GM13977 (cell line): ENCODE data around the gene ATP2C1.

ENCODE experiments used
- DNase-seq: peaks from one replicate; pipeline ENCODE4 v3.0.0; 2012; ENCODE audit warnings: low spot score
- in situ Hi-C: fragments of 300-500 bp; cut with MboI; formaldehyde crosslinking; loops from one replicate; pipeline ENCODE4 v1.12.0; 2022; ENCODE audit warnings: low sequenced_read_pairs, low pct_unique_long_range_greater_than_20kb, mixed read lengths, inconsistent platforms; ENCODE audit not compliant: unreplicated experiment
- TF ChIP-seq, protein P1 (sequence below): IDR thresholded peaks from 2 replicates; pipeline ENCODE4 v1.5.1; 2012; ENCODE audit warnings: mild to moderate bottlenecking, control low read depth; ENCODE audit not compliant: insufficient read depth; ENCODE audit errors: extremely low read depth, missing control alignments

ATP2C1 gene

DNA sequence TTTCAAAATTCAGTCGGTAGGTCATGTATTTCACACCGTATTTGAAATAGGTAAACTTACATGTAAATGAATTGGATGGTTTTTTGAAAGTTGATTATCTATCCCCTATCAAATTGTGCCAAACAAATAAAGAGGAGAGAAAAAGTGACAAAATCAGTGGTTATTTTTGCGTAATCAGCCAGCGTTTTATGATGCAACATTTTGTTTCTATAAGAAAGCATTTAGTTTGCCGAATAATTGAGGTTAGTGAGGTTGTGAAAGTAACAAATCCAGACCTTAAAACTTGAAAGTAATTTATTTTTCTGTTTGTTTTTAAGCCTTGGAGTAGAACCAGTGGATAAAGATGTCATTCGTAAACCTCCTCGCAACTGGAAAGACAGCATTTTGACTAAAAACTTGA, 103.4 kb downstream of the ATP2C1 start:
- in situ Hi-C loops, result loop anchor here (25.0 kb wide), 1 partner anchor 235 kb away; no protein-coding TSS in a partner anchor

DNA sequence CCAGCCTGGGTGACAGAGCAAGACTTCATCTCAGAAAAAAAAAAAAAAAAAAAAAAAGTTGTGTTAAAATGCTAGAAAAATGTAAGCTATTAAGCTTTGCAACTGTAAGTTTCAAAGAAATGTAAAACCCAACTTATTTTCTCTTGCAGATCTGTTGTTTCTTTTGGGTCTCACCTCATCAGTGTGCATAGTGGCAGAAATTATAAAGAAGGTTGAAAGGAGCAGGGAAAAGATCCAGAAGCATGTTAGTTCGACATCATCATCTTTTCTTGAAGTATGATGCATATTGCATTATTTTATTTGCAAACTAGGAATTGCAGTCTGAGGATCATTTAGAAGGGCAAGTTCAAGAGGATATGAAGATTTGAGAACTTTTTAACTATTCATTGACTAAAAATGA, 107.2 kb downstream of the ATP2C1 start:
- TF ChIP-seq, protein P1, sequence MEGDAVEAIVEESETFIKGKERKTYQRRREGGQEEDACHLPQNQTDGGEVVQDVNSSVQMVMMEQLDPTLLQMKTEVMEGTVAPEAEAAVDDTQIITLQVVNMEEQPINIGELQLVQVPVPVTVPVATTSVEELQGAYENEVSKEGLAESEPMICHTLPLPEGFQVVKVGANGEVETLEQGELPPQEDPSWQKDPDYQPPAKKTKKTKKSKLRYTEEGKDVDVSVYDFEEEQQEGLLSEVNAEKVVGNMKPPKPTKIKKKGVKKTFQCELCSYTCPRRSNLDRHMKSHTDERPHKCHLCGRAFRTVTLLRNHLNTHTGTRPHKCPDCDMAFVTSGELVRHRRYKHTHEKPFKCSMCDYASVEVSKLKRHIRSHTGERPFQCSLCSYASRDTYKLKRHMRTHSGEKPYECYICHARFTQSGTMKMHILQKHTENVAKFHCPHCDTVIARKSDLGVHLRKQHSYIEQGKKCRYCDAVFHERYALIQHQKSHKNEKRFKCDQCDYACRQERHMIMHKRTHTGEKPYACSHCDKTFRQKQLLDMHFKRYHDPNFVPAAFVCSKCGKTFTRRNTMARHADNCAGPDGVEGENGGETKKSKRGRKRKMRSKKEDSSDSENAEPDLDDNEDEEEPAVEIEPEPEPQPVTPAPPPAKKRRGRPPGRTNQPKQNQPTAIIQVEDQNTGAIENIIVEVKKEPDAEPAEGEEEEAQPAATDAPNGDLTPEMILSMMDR, result no peak
- DNase-seq, result no peak
- in situ Hi-C loops, result no loop called here

More for the DNA sequence above, 103.4 kb downstream of the ATP2C1 start:
- no peak for DNase-seq
- TF ChIP-seq, protein P1, result no peak

DNA sequence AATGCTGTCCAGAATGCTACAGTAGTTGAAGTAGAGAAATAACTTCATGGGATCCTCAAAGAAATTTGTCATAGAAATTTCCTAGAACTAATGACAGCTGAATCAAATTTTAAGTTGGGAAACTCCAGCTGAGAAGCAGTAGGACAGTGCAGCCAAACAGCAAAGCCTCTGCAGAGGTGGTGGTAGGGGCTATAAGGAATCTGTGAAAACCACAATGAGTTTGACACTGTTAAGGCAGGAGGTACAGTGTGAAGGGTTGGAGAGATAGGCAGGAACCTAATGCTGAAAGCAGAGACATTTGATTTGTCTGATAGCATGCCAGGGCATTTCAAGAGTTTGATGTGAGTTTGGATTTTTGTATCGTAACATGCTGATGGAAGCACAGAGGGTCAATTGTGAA, 110.7 kb downstream of the ATP2C1 start:
- DNase-seq, result no peak
- in situ Hi-C loops, result no loop called here
- TF ChIP-seq, protein P1, result no peak

DNA sequence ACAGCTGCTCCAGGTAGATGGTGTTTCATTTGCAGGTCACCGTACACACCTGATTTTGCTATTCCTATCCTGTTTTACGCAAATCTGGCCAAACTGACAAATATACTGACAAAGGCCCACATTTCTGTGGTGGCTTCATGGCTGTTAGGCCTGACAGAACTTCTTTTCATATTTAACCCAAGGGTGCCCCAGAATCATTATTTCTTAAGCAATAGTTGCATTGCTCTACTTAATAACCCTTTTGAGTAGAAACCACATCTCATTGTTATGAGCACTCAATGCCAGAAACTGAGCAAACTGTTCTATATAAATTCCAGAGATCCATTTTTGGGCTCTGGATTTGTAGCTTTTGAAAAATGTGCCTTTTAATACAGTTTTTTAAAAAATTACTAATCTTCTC, 113.4 kb downstream of the ATP2C1 start:
- in situ Hi-C loops, result no loop called here
- TF ChIP-seq, protein P1, result no peak
- DNase-seq, result no peak

DNA sequence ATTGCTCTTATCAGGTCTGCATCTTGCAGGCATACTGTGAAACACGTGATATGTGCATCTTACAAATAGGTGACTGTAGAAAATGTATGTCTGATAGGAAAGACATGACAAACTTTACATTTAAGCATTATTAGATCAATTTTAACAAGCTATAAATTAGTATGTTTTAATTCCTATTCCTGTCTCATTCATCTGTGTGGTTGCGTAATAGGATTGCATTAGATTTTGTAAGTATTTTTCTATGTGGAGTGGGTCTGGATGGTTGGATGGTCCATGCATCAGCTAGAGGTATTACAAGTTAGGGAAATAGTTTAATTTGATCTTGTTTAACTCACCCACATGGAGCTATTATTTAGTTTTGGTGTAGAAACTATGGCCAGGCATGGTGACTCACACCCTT, 113.9 kb downstream of the ATP2C1 start:
- in situ Hi-C loops, result no loop called here
- TF ChIP-seq, protein P1, result no peak

DNA sequence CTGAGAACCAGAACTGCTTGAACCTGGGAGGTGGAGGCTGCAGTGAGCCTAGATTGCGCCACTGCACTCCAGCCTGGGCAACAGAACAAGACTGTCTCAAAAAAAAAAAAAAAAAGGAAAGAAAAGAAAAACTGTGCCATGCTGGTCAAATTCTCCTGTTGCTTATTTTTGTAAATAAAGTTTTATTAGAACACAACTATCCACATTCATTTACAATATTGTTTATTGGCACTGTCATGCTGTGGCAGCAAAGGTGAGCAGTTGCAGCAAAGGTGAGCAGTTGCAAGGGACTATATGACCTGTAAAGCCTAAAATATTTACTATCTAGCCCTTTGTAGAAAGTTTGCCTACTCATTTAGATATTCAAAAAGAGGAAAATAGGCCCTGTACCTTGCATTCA, 114.4 kb downstream of the ATP2C1 start:
- TF ChIP-seq, protein P1, result no peak
- DNase-seq, result no peak
- in situ Hi-C loops, result no loop called here

More for the DNA sequence above, 113.9 kb downstream of the ATP2C1 start:
- DNase-seq, result no peak

DNA sequence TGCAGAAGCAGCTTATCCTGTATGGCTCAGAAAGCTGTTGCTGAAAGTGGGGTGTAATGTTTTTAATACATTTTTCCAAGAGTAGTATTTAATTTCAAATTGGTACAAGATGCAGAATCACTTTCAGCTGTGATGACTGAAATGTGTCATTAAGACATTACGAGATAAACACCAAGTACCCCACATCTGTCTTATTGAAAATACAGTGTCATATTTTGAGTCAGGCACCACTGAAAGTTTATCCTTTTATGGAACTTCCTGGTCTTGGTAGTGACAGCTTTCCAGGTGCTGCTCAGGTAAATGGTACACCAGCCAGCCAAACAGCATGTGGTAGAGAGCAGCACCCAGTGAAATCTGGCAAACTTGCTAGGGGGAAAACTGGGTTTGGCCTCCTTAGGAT, 115.8 kb downstream of the ATP2C1 start:
- TF ChIP-seq, protein P1, result no peak
- in situ Hi-C loops, result no loop called here

More for the DNA sequence above, 115.8 kb downstream of the ATP2C1 start:
- DNase-seq, result no peak
